Fibroblast of lung (primary cell): ENCODE measurements around the gene TLE6. TPM values are rescaled to one million over a fixed set of nuclear protein-coding genes. Genes with fewer than 3 reads are reported as not detected.
"Not testable (repeated sequence)": the region's sequence is repeated elsewhere in the genome, so short reads cannot be mapped to it uniquely, and the experiment has no call there.

Experiments
- DNase-seq, 2 donors: peaks; one replicate each; pipeline versions ENCODE4 v3.0.0 to v3.0.0-alpha.2; 2010; ENCODE audit warnings: low read depth in 2 of 2
- H2AFZ ChIP-seq: 2 replicates; pipeline ENCODE4 v1.5.1; 2012; ENCODE audit warnings: low read length, control low read depth, inconsistent platforms
- H3K27ac ChIP-seq: 2 replicates; pipeline ENCODE4 v1.5.1; 2011; ENCODE audit warnings: low read length, control low read depth; ENCODE audit not compliant: insufficient read depth
- H3K27me3 ChIP-seq: 2 replicates; pipeline ENCODE4 v1.5.1; 2011; ENCODE audit warnings: mild to moderate bottlenecking, low read length; ENCODE audit not compliant: control insufficient read depth, insufficient read depth
- H3K36me3 ChIP-seq: 2 replicates; pipeline ENCODE4 v1.5.1; 2011; ENCODE audit warnings: low read length; ENCODE audit not compliant: control insufficient read depth, insufficient read depth
- H3K4me1 ChIP-seq: 2 replicates; pipeline ENCODE4 v1.5.1; 2011; ENCODE audit warnings: low read length; ENCODE audit not compliant: control insufficient read depth, insufficient read depth; ENCODE audit errors: extremely low read depth
- H3K4me2 ChIP-seq: 2 replicates; pipeline ENCODE4 v1.5.1; 2011; ENCODE audit warnings: low read length, control low read depth; ENCODE audit not compliant: insufficient read depth; ENCODE audit errors: extremely low read depth
- H3K4me3 ChIP-seq, 4 experiments: fragments of 200-600 bp in 1 of 4; sonication (generic) in 1 of 4; replicated peaks in 1 of 4; 2 replicates each; pipeline ENCODE4 v1.5.1; 2011 to 2016; ENCODE audit warnings: low read length in 4 of 4, low read depth in 3 of 4, mild to moderate bottlenecking in 3 of 4, control low read depth in 2 of 4, inconsistent platforms in 1 of 4, mixed read lengths in 1 of 4; ENCODE audit not compliant: insufficient read depth in 1 of 4; ENCODE audit errors: control extremely low read depth in 1 of 4
- H3K79me2 ChIP-seq: 2 replicates; pipeline ENCODE4 v1.5.1; 2012; ENCODE audit warnings: mild to moderate bottlenecking, low read length, inconsistent platforms; ENCODE audit not compliant: control insufficient read depth, insufficient read depth
- H3K9ac ChIP-seq: 2 replicates; pipeline ENCODE4 v1.5.1; 2011; ENCODE audit warnings: mild to moderate bottlenecking, low read length, control low read depth; ENCODE audit not compliant: insufficient read depth
- H3K9me3 ChIP-seq: 2 replicates; pipeline ENCODE4 v1.5.1; 2012; ENCODE audit warnings: low read depth, low read length; ENCODE audit not compliant: control insufficient read depth, insufficient read depth
- H4K20me1 ChIP-seq: 2 replicates; pipeline ENCODE4 v1.5.1; 2011; ENCODE audit warnings: low read length; ENCODE audit not compliant: control insufficient read depth, insufficient read depth; ENCODE audit errors: extremely low read depth
- CTCF ChIP-seq, 2 donors: IDR thresholded peaks in 1 of 2; conservative IDR thresholded peaks in 1 of 2; 1 replicate in 1 of 2; 2 replicates in 1 of 2; pipeline ENCODE4 v1.5.1; 2011 to 2012; ENCODE audit warnings: low read length in 2 of 2, control low read depth in 1 of 2, inconsistent platforms in 1 of 2, low read depth in 1 of 2, mild to moderate bottlenecking in 1 of 2
- EZH2 ChIP-seq: IDR thresholded peaks from 2 replicates; pipeline ENCODE4 v1.5.1; 2012; ENCODE audit warnings: low read length, control low read depth, mild to moderate bottlenecking; ENCODE audit errors: missing control alignments
- polyA plus RNA-seq, 2 donors: library from polyadenylated mRNA; depleted of rRNA in 1 of 2; stranded (reverse) in 1 of 2; unstranded in 1 of 2; fragments of >200 nt; gene quantifications; 2 replicates each; pipeline ENCODE4 v1.2.1, GENCODE V29; 2011 to 2012; ENCODE audit warnings: missing spikeins in 1 of 2
- total RNA-seq: library from RNA; depleted of rRNA; stranded (reverse); fragments of >200 nt; gene quantifications from 2 replicates; pipeline ENCODE4 v1.2.1, GENCODE V29; 2014

TLE6 gene
- total and polyA plus RNA-seq, 2 donors (not counting 1 experiment from before 2014, with no cell fraction given): 0.56 to 1.7 TPM

- Histone ChIP-seq H3K4me3 (peak overlapping the region in 1 of 4 experiments; percentile 33), H3K9ac (no peak overlapping the region), H3K79me2 (no peaks in the 10 kb centered on the region), H3K9me3 (no peaks in the 10 kb centered on the region), H3K27me3 (no peaks in the 10 kb centered on the region), H3K4me2 (no peak overlapping the region), H3K27ac (no peak overlapping the region), H2AFZ (no peak overlapping the region), H3K4me1 (no peaks in the 10 kb centered on the region), H3K36me3 (no peaks in the 10 kb centered on the region), H4K20me1 (no peaks in the 10 kb centered on the region)
- TF ChIP-seq CTCF (conservative IDR thresholded peaks at IDR 0.05 in 1 of 2, IDR thresholded peaks at IDR 0.05 in 1 of 2; ENCODE audit: low read depth in 1 of 2, low read length in 2 of 2) (peak; percentile 59 to 68), EZH2 (no peak)
- peak; percentile 53 to 89 for DNase-seq
These were observed 15.2 kb upstream of the TLE6 start for GRCh38 chr19:2962018-2962670.

- no peak overlapping the region for H2AFZ ChIP-seq
- no peaks in the 10 kb centered on the region for H3K79me2 ChIP-seq
- H4K20me1 ChIP-seq: no peaks in the 10 kb centered on the region
- no peaks in the 10 kb centered on the region for H3K36me3 ChIP-seq
- H3K4me1 ChIP-seq: no peaks in the 10 kb centered on the region
- no peak for TF ChIP-seq EZH2
- H3K9ac ChIP-seq: no peak overlapping the region
- no peaks in the 10 kb centered on the region for H3K9me3 ChIP-seq
- H3K27me3 ChIP-seq: no peaks in the 10 kb centered on the region
- H3K4me2 ChIP-seq: no peak overlapping the region
- no peak for DNase-seq
- no peak overlapping the region for H3K27ac ChIP-seq
- no peak overlapping the region for H3K4me3 ChIP-seq
These were observed 14.2 kb upstream of the TLE6 start for GRCh38 chr19:2963122-2963521.

- not testable (repeated sequence) for H2AFZ ChIP-seq, H3K9ac ChIP-seq, H3K27ac ChIP-seq, H3K27me3 ChIP-seq, H3K9me3 ChIP-seq, DNase-seq, H3K79me2 ChIP-seq, H3K4me3 ChIP-seq, H3K4me2 ChIP-seq, H3K36me3 ChIP-seq, H3K4me1 ChIP-seq, H4K20me1 ChIP-seq
These were observed 13.7 kb upstream of the TLE6 start for GRCh38 chr19:2963631-2964030.

- Histone ChIP-seq H3K9me3 (no peaks in the 10 kb centered on the region), H2AFZ (no peak overlapping the region), H3K27ac (no peak overlapping the region), H3K4me1 (no peaks in the 10 kb centered on the region), H4K20me1 (no peaks in the 10 kb centered on the region), H3K79me2 (no peaks in the 10 kb centered on the region), H3K36me3 (no peaks in the 10 kb centered on the region), H3K4me3 (no peak overlapping the region), H3K9ac (no peak overlapping the region), H3K27me3 (no peaks in the 10 kb centered on the region), H3K4me2 (no peak overlapping the region)
- TF ChIP-seq CTCF (conservative IDR thresholded peaks at IDR 0.05 in 1 of 2, IDR thresholded peaks at IDR 0.05 in 1 of 2; ENCODE audit: low read depth in 1 of 2, low read length in 2 of 2) (no peak), EZH2 (no peak)
- no peak for DNase-seq
These were observed 12.5 kb upstream of the TLE6 start for GRCh38 chr19:2964874-2965273.
